AG04449 (cell line): Measurements from ENCODE around the gene PLP2.

Experiments used
- CTCF ChIA-PET: fragments of 350-600 bp; formaldehyde crosslinking; extraction: SDS; loops from one replicate; lab custom pipeline; 2021; ENCODE audit warnings: antibody characterized with exemption; lab: Yijun Ruan, JAX
- POLR2A ChIA-PET: fragments of 400-600, 350-600 bp; formaldehyde crosslinking; extraction: SDS; loops from one replicate; lab custom pipeline; 2020; ENCODE audit warnings: antibody characterized with exemption, inconsistent platforms; lab: Yijun Ruan, JAX
- DNase-seq: peaks from one replicate; pipeline ENCODE4 v3.0.0-alpha.2; 2010; ENCODE audit warnings: low read depth, low spot score
- H3K4me3 ChIP-seq: 2 replicates; pipeline ENCODE4 v1.5.1; 2011; ENCODE audit warnings: low read depth, mild to moderate bottlenecking, control low read depth, low read length
- CTCF ChIP-seq: IDR thresholded peaks from one replicate; pipeline ENCODE4 v1.5.1; 2011; ENCODE audit warnings: mild to moderate bottlenecking, moderate library complexity, low read length, control low read depth, inconsistent platforms; ENCODE audit not compliant: insufficient read depth; ENCODE audit errors: missing control alignments

PLP2 gene

GRCh38 chrX:49204017-49204416, 32.3 kb downstream of the PLP2 start:
- POLR2A ChIA-PET: no interaction called here
- DNase-seq: no peak
- H3K4me3 ChIP-seq: no peak overlapping the region
- CTCF ChIA-PET: no interaction called here
- no peak for TF ChIP-seq CTCF

GRCh38 chrX:49204709-49205108, 33.0 kb downstream of the PLP2 start:
- TF ChIP-seq CTCF: no peak
- POLR2A ChIA-PET: no interaction called here
- DNase-seq: no peak

GRCh38 chrX:49205443-49205842, 33.7 kb downstream of the PLP2 start:
- DNase-seq: no peak
- H3K4me3 ChIP-seq: no peak overlapping the region
- no peak for TF ChIP-seq CTCF
- CTCF ChIA-PET: no interaction called here
- POLR2A ChIA-PET: no interaction called here

More at GRCh38 chrX:49204709-49205108, 33.0 kb downstream of the PLP2 start:
- CTCF ChIA-PET: no interaction called here
- no peak overlapping the region for H3K4me3 ChIP-seq

- H3K4me3 ChIP-seq: no peak overlapping the region
- TF ChIP-seq CTCF: no peak
- no peak for DNase-seq
- ChIA-PET CTCF (interaction anchor here (1.6 kb wide), 1 partner anchor 14 kb away, joined by 3 read pairs; no protein-coding TSS in a partner anchor), POLR2A (no interaction called here)
These were observed 34.8 kb downstream of the PLP2 start for GRCh38 chrX:49206543-49206942.

GRCh38 chrX:49208399-49208798, 36.7 kb downstream of the PLP2 start:
- DNase-seq: no peak
- TF ChIP-seq CTCF: no peak
- CTCF ChIA-PET: no interaction called here
- H3K4me3 ChIP-seq: no peak overlapping the region
- POLR2A ChIA-PET: no interaction called here

GRCh38 chrX:49209434-49210251, 37.9 kb downstream of the PLP2 start:
- ChIA-PET POLR2A (no interaction called here), CTCF (interaction anchor here (1.7 kb wide), 1 partner anchor 17 kb away, joined by 7 read pairs; no protein-coding TSS in a partner anchor)
- DNase-seq: no peak
- no peak overlapping the region for H3K4me3 ChIP-seq
- TF ChIP-seq CTCF: no peak
